IMR-90 (cell line): ENCODE results near the gene THOC3. TPM values are rescaled to one million over a fixed set of nuclear protein-coding genes. Genes with fewer than 3 reads are reported as not detected.
"Not testable (repeated sequence)": the region's sequence is repeated elsewhere in the genome, so short reads cannot be mapped to it uniquely, and the experiment has no call there.

Source experiments
- ATAC-seq: fragments of 200-7000 bp; cut with Tn5 transposase; 2 replicates; pipeline ENCODE4 v1.9.1; 2020; ENCODE audit warnings: low read depth, mild to moderate bottlenecking, moderate library complexity
- BruUV-seq: library from RNA; stranded (reverse); fragments of 400-500 nt; replicated peaks from 2 replicates; lab custom pipeline; 2021; lab: Mats Ljungman, UMichigan
- CTCF ChIA-PET: fragments of 300-600 bp; formaldehyde crosslinking; extraction: SDS; loops from one replicate; lab custom pipeline; 2021; ENCODE audit warnings: antibody characterized with exemption; lab: Yijun Ruan, JAX
- POLR2A ChIA-PET: fragments of 300-600 bp; sonication (Branson Sonifier 250); formaldehyde crosslinking; loops from one replicate; lab custom pipeline; 2022; ENCODE audit warnings: antibody characterized with exemption; ENCODE audit not compliant: unreplicated experiment; lab: Charles Lee
- DNase-seq: peaks from one replicate; pipeline ENCODE4 v3.0.0; 2013
- H2AFZ ChIP-seq: replicated peaks from 2 replicates; pipeline ENCODE3; 2013; ENCODE audit warnings: low read length, mild to moderate bottlenecking; ENCODE audit not compliant: poor library complexity
- H2AK5ac ChIP-seq: 2 replicates; pipeline ENCODE4 v1.6.1; 2013; ENCODE audit warnings: low read depth, low read length, inconsistent platforms
- H2AK9ac ChIP-seq: replicated peaks from 2 replicates; pipeline ENCODE3; 2013; ENCODE audit warnings: mild to moderate bottlenecking, low read depth, low read length, moderate library complexity; ENCODE audit not compliant: poor library complexity
- H2BK120ac ChIP-seq: 2 replicates; pipeline ENCODE4 v1.6.1; 2013; ENCODE audit warnings: low read depth, low read length, inconsistent platforms
- H2BK15ac ChIP-seq: 3 replicates; pipeline ENCODE4 v1.6.1; 2013; ENCODE audit warnings: low read depth, low read length, inconsistent platforms
- H2BK20ac ChIP-seq: 2 replicates; pipeline ENCODE4 v1.6.1; 2013; ENCODE audit warnings: low read depth, mild to moderate bottlenecking, inconsistent platforms, low read length, moderate library complexity
- H2BK5ac ChIP-seq: 2 replicates; pipeline ENCODE4 v1.6.1; 2013; ENCODE audit warnings: mild to moderate bottlenecking, low read depth, low read length, inconsistent platforms; ENCODE audit not compliant: poor library complexity, severe bottlenecking
- H3K14ac ChIP-seq: replicated peaks from 2 replicates; pipeline ENCODE4 v1.6.1; 2013; ENCODE audit warnings: low read depth, low read length, inconsistent platforms
- H3K18ac ChIP-seq: 2 replicates; pipeline ENCODE4 v1.6.1; 2013; ENCODE audit warnings: low read depth, low read length, control low read depth
- H3K23ac ChIP-seq: 2 replicates; pipeline ENCODE4 v1.6.1; 2013; ENCODE audit warnings: low read depth, low read length, inconsistent platforms
- H3K27ac ChIP-seq: 2 replicates; pipeline ENCODE4 v1.5.1; 2013; ENCODE audit warnings: mild to moderate bottlenecking, control low read depth, low read length; ENCODE audit not compliant: insufficient read depth
- H3K27me3 ChIP-seq: 2 replicates; pipeline ENCODE4 v1.6.1; 2013; ENCODE audit warnings: low read length; ENCODE audit not compliant: control insufficient read depth, insufficient read depth
- H3K36me3 ChIP-seq: 2 replicates; pipeline ENCODE4 v1.6.1; 2013; ENCODE audit warnings: low read length, mixed read lengths; ENCODE audit not compliant: control insufficient read depth, insufficient read depth
- H3K4ac ChIP-seq: 2 replicates; pipeline ENCODE4 v1.6.1; 2013; ENCODE audit warnings: low read depth, low read length, inconsistent platforms
- H3K4me1 ChIP-seq: 2 replicates; pipeline ENCODE4 v1.6.1; 2013; ENCODE audit warnings: low read length, mixed read lengths; ENCODE audit not compliant: control insufficient read depth, insufficient read depth
- H3K4me2 ChIP-seq: 2 replicates; pipeline ENCODE4 v1.6.1; 2013; ENCODE audit warnings: low read depth, mild to moderate bottlenecking, control low read depth, low read length, moderate library complexity
- H3K4me3 ChIP-seq: 2 replicates; pipeline ENCODE4 v1.5.1; 2013; ENCODE audit warnings: low read depth, mild to moderate bottlenecking, control low read depth, low read length, moderate library complexity; ENCODE audit not compliant: insufficient read depth
- H3K56ac ChIP-seq: 2 replicates; pipeline ENCODE4 v1.6.1; 2013; ENCODE audit warnings: low read length, inconsistent platforms; ENCODE audit not compliant: insufficient read depth; ENCODE audit errors: extremely low read depth
- H3K79me1 ChIP-seq, 2 experiments: 2 replicates each; pipeline ENCODE4 v1.6.1; 2013; ENCODE audit warnings: low read length in 2 of 2, inconsistent platforms in 1 of 2, low read depth in 1 of 2
- H3K9ac ChIP-seq: 2 replicates; pipeline ENCODE4 v1.6.1; 2013; ENCODE audit warnings: low read depth, low read length, control low read depth
- H3K9me1 ChIP-seq: 2 replicates; pipeline ENCODE4 v1.6.1; 2013; ENCODE audit warnings: low read length, inconsistent platforms; ENCODE audit not compliant: insufficient read depth
- H3K9me3 ChIP-seq: 2 replicates; pipeline ENCODE4 v1.6.1; 2013; ENCODE audit warnings: low read length; ENCODE audit not compliant: control insufficient read depth, insufficient read depth
- H4K20me1 ChIP-seq: 2 replicates; pipeline ENCODE4 v1.6.1; 2013; ENCODE audit warnings: low read length, inconsistent platforms; ENCODE audit not compliant: insufficient read depth
- H4K5ac ChIP-seq: 2 replicates; pipeline ENCODE4 v1.6.1; 2013; ENCODE audit warnings: mild to moderate bottlenecking, low read depth, low read length, control low read depth
- H4K8ac ChIP-seq, 2 experiments: 2 replicates each; pipeline ENCODE4 v1.6.1; 2013; ENCODE audit warnings: low read depth in 2 of 2, low read length in 2 of 2, control low read depth in 1 of 2, inconsistent platforms in 1 of 2
- H4K91ac ChIP-seq: 2 replicates; pipeline ENCODE4 v1.6.1; 2013; ENCODE audit warnings: low read depth, low read length, inconsistent platforms; ENCODE audit not compliant: insufficient read depth
- WGBS, 2 experiments: methylation state at CpG; one replicate each; pipeline versions ENCODE4 v1.1.5 to v1.1.7; 2013; ENCODE audit warnings: missing lambda C conversion rate in 2 of 2; ENCODE audit not compliant: insufficient read length in 1 of 2; ENCODE audit errors: extremely low coverage in 2 of 2; 5-methylcytosine and 5-hydroxymethylcytosine counted together
- dilution Hi-C: fragments of 300-500 bp; cut with HindIII; formaldehyde crosslinking; loops from one replicate; pipeline ENCODE4 v1.14.3; 2018; ENCODE audit warnings: low sequenced_read_pairs; ENCODE audit not compliant: unreplicated experiment
- in situ Hi-C: fragments of 300-500 bp; cut with MboI; formaldehyde crosslinking; loops from 3 replicates; pipeline ENCODE4 v1.14.3; 2019; ENCODE audit warnings: low sequenced_read_pairs, inconsistent platforms, mixed read lengths
- intact Hi-C: fragments of 100-400 bp; cut with micrococcal nuclease; formaldehyde crosslinking; loops from 2 replicates; pipeline ENCODE4 v1.10.0; 2022
- polyA plus RNA-seq, 3 experiments: library from polyadenylated mRNA; depleted of rRNA; stranded (reverse); fragments of >200 nt; gene quantifications; 2 replicates each; pipeline ENCODE4 v1.2.3, GENCODE V29; 2012; ENCODE audit warnings: low replicate concordance in 1 of 3
- total RNA-seq: library from RNA; depleted of rRNA; stranded (reverse); fragments of >200 nt; gene quantifications from 2 replicates; pipeline ENCODE4 v1.2.3, GENCODE V29; 2012

The THOC3 gene
- total and polyA plus RNA-seq, 2 of the 4 experiments (the other 2 are of a cell fraction), result 87.9 to 114 TPM

GRCh38 chr5:175951339-175951969 lies 16.7 kb downstream of the THOC3 start:
- in situ Hi-C loops, dilution Hi-C loops, H3K36me3 ChIP-seq, H3K4ac ChIP-seq, CTCF ChIA-PET, H2AK9ac ChIP-seq, H3K14ac ChIP-seq, H2AFZ ChIP-seq, H4K91ac ChIP-seq, H3K4me3 ChIP-seq, H4K8ac ChIP-seq, H3K9ac ChIP-seq, H3K27me3 ChIP-seq, DNase-seq, H2BK20ac ChIP-seq, H2AK5ac ChIP-seq, H2BK5ac ChIP-seq, H3K9me1 ChIP-seq, POLR2A ChIA-PET, intact Hi-C loops, H4K20me1 ChIP-seq, H2BK120ac ChIP-seq, H3K79me1 ChIP-seq, H3K4me1 ChIP-seq, BruUV-seq, H3K56ac ChIP-seq, H2BK15ac ChIP-seq, H3K18ac ChIP-seq, H3K4me2 ChIP-seq, H4K5ac ChIP-seq, H3K23ac ChIP-seq, H3K9me3 ChIP-seq, H3K27ac ChIP-seq: not testable (repeated sequence)
- peak; percentile 95 for ATAC-seq
- no CpG with 5 or more reads among the region's 12 CpGs for WGBS, 2 experiments

GRCh38 chr5:175948329-175949108 lies 19.6 kb downstream of the THOC3 start:
- intact Hi-C loops, DNase-seq, H3K79me1 ChIP-seq, H3K4me1 ChIP-seq, in situ Hi-C loops, H2BK5ac ChIP-seq, H3K4me3 ChIP-seq, H3K27ac ChIP-seq, POLR2A ChIA-PET, H2BK15ac ChIP-seq, H4K5ac ChIP-seq, H3K4me2 ChIP-seq, CTCF ChIA-PET, H4K8ac ChIP-seq, H2AFZ ChIP-seq, H3K9ac ChIP-seq, H3K9me3 ChIP-seq, H3K9me1 ChIP-seq, H2BK120ac ChIP-seq, H3K14ac ChIP-seq, H3K36me3 ChIP-seq, BruUV-seq, H3K27me3 ChIP-seq, H3K23ac ChIP-seq, H3K4ac ChIP-seq, H3K18ac ChIP-seq, H4K20me1 ChIP-seq, ATAC-seq, dilution Hi-C loops, H2BK20ac ChIP-seq, H2AK5ac ChIP-seq, H4K91ac ChIP-seq, H3K56ac ChIP-seq, H2AK9ac ChIP-seq: not testable (repeated sequence)
- no CpG with 5 or more reads among the region's 10 CpGs for WGBS, 2 experiments
